Measurements from ENCODE around the gene MID1.

Gene MID1

GRCh38 chrX:10447564-10448214 is 172.7 kb downstream of the MID1 start:
- Histone ChIP-seq H3K4me3 (ENCODE audit: low read depth, low read length) (no peak overlapping the region), H3K36me3 (ENCODE audit: control insufficient read depth in 2 of 2, insufficient read depth in 1 of 2, low read length in 2 of 2) (peaks cover 0 to 67% of the 10 kb centered on the region in 2 experiments; a peak in 1 of 3 replicates), H3K9me3 (ENCODE audit: control insufficient read depth, insufficient read depth, low read depth, low read length) (no peaks in the 10 kb centered on the region), H3K4me1 (ENCODE audit: control insufficient read depth, insufficient read depth, low read length) (no peaks in the 10 kb centered on the region), H3K27ac (ENCODE audit: extremely low read depth, low read depth, low read length) (no peak overlapping the region)
- ChIA-PET CTCF (interaction anchor here (0.6 kb wide), 1 partner anchor 326 kb away, joined by 3 read pairs; no protein-coding TSS in a partner anchor), POLR2A (no interaction called here)
- TF ChIP-seq ZXDB (tag by site-specific recombination; IDR thresholded peaks at IDR 0.05): no peak
- no peak for TF ChIP-seq ZNF280D (tag by site-specific recombination; IDR thresholded peaks at IDR 0.05)
- TF ChIP-seq ZNF37A (tag by site-specific recombination; IDR thresholded peaks at IDR 0.05): no peak
- no peak for TF ChIP-seq EGR2 (tag by site-specific recombination; IDR thresholded peaks at IDR 0.05; ENCODE audit: low read depth)
- TF ChIP-seq ZFP37 (tag by site-specific recombination; IDR thresholded peaks at IDR 0.05): no peak
- no peak for TF ChIP-seq BCL6B (tag by site-specific recombination; IDR thresholded peaks at IDR 0.05)
- no peak for TF ChIP-seq ZNF514 (tag by site-specific recombination; IDR thresholded peaks at IDR 0.05)
- TF ChIP-seq ELK4 (IDR thresholded peaks at IDR 0.05; ENCODE audit: borderline replicate concordance, low read depth, low read length): no peak
- no peak for TF ChIP-seq KLF17 (tag by site-specific recombination; IDR thresholded peaks at IDR 0.05)
- TF ChIP-seq ZBTB11 (tag by site-specific recombination; conservative IDR thresholded peaks at IDR 0.05; ENCODE audit: low read depth): no peak
- no peak for TF ChIP-seq ZNF530 (tag by site-specific recombination; IDR thresholded peaks at IDR 0.05; ENCODE audit: low read depth)
- TF ChIP-seq ZNF398 (tag by site-specific recombination; IDR thresholded peaks at IDR 0.05): no peak
- no peak for TF ChIP-seq ZNF174 (tag by site-specific recombination; IDR thresholded peaks at IDR 0.05)
- no peak for TF ChIP-seq PRDM1 (tag by site-specific recombination; IDR thresholded peaks at IDR 0.05)
- no peak for TF ChIP-seq ZNF24 (tag by site-specific recombination; IDR thresholded peaks at IDR 0.05)
- no peak for TF ChIP-seq ZNF701 (tag by site-specific recombination; IDR thresholded peaks at IDR 0.05)
